HepG2 (cell line): ENCODE measurements around the gene MOGAT3. TPM values are rescaled to one million over a fixed set of nuclear protein-coding genes. Genes with fewer than 3 reads are reported as not detected.

ENCODE experiments used
- CREM ChIP-seq, 2 experiments: sonication (generic) in 1 of 2; formaldehyde crosslinking in 1 of 2; IDR thresholded peaks; 2 replicates each; pipeline versions ENCODE4 v1.4.0 to v1.6.1; 2016 to 2020; ENCODE audit warnings: antibody characterized with exemption in 1 of 2, mild to moderate bottlenecking in 1 of 2, missing genetic modification reagents in 1 of 2
- GTF3A ChIP-seq: sonication (generic); formaldehyde crosslinking; conservative IDR thresholded peaks from 2 replicates; pipeline ENCODE4 v1.4.0; 2020; ENCODE audit warnings: mild to moderate bottlenecking, missing genetic modification reagents
- HMGXB4 ChIP-seq, 2 experiments: sonication (generic) in 1 of 2; formaldehyde crosslinking in 1 of 2; IDR thresholded peaks; 2 replicates each; pipeline versions ENCODE4 v1.4.0 to v1.6.1; 2018 to 2020; ENCODE audit warnings: missing genetic modification reagents in 2 of 2, borderline replicate concordance in 1 of 2, low read depth in 1 of 2, mild to moderate bottlenecking in 1 of 2, missing biosample characterization in 1 of 2
- KAT7 ChIP-seq: IDR thresholded peaks from 2 replicates; pipeline ENCODE4 v1.6.1; 2018; ENCODE audit warnings: borderline replicate concordance, missing compliant biosample characterization
- KLF16 ChIP-seq, 2 experiments: sonication (generic) in 1 of 2; formaldehyde crosslinking in 1 of 2; IDR thresholded peaks; 2 replicates each; pipeline versions ENCODE4 v1.6.1 to v1.8.0; 2016 to 2023; ENCODE audit warnings: missing genetic modification reagents in 2 of 2, missing compliant biosample characterization in 1 of 2
- PHF8 ChIP-seq: sonication (generic); formaldehyde crosslinking; IDR thresholded peaks from 2 replicates; pipeline ENCODE4 v1.5.0; 2020; ENCODE audit warnings: missing genetic modification reagents
- PLSCR1 ChIP-seq: sonication (generic); formaldehyde crosslinking; IDR thresholded peaks from 2 replicates; pipeline ENCODE4 v1.5.0; 2020; ENCODE audit warnings: missing genetic modification reagents, mild to moderate bottlenecking, borderline replicate concordance
- PRDM10 ChIP-seq: sonication (generic); formaldehyde crosslinking; IDR thresholded peaks from 2 replicates; pipeline ENCODE4 v1.4.0; 2020; ENCODE audit warnings: low read depth, missing genetic modification reagents
- RELA ChIP-seq: sonication (generic); formaldehyde crosslinking; IDR thresholded peaks from 2 replicates; pipeline ENCODE4 v1.4.0; 2020; ENCODE audit warnings: missing genetic modification reagents
- SRY ChIP-seq: sonication (generic); formaldehyde crosslinking; IDR thresholded peaks from 2 replicates; pipeline ENCODE4 v1.8.0; 2022; ENCODE audit warnings: mild to moderate bottlenecking, missing genetic modification reagents
- ZBTB37 ChIP-seq: sonication (generic); formaldehyde crosslinking; IDR thresholded peaks from 2 replicates; pipeline ENCODE4 v1.4.0; 2020; ENCODE audit warnings: mild to moderate bottlenecking, missing genetic modification reagents
- ZBTB4 ChIP-seq: sonication (generic); formaldehyde crosslinking; IDR thresholded peaks from 2 replicates; pipeline ENCODE4 v1.4.0; 2020; ENCODE audit warnings: missing genetic modification reagents, mild to moderate bottlenecking, borderline replicate concordance
- ZBTB42 ChIP-seq: sonication (generic); formaldehyde crosslinking; IDR thresholded peaks from 2 replicates; pipeline ENCODE4 v1.5.0; 2020; ENCODE audit warnings: mild to moderate bottlenecking, missing genetic modification reagents
- ZBTB7A ChIP-seq: sonication (generic); formaldehyde crosslinking; IDR thresholded peaks from 2 replicates; pipeline ENCODE4 v1.8.0; 2022; ENCODE audit warnings: mild to moderate bottlenecking, missing genetic modification reagents
- ZFY ChIP-seq: sonication (generic); formaldehyde crosslinking; IDR thresholded peaks from 2 replicates; pipeline ENCODE4 v1.4.0; 2020; ENCODE audit warnings: missing genetic modification reagents
- ZNF12 ChIP-seq: sonication (generic); formaldehyde crosslinking; IDR thresholded peaks from 2 replicates; pipeline ENCODE4 v1.5.0; 2020; ENCODE audit warnings: missing genetic modification reagents
- polyA plus RNA-seq, 8 experiments: library from polyadenylated mRNA; depleted of rRNA in 3 of 8; stranded (reverse) in 7 of 8; unstranded in 1 of 8; fragments of >200 nt; fragmentation: Illumina TruSeq in 4 of 8; extraction: Trizol in 4 of 8; gene quantifications; 2 replicates each; pipeline versions ENCODE4 v1.2.1 to v1.2.3, GENCODE V29; 2011 to 2016; ENCODE audit warnings: low read depth in 4 of 8, missing spikeins in 1 of 8, mixed read lengths in 1 of 8; ENCODE audit not compliant: insufficient read depth in 1 of 8
- total RNA-seq, 5 experiments: library from RNA; depleted of rRNA; stranded (reverse); fragments of >200 nt; fragmentation: Illumina TruSeq; extraction: Trizol; gene quantifications; 2 replicates each; pipeline ENCODE4 v1.2.3, GENCODE V29; 2016; ENCODE audit warnings: low read depth in 1 of 5

Gene MOGAT3
- total and polyA plus RNA-seq, 2 of the 13 experiments (the other 11 are each of a cell fraction or from before 2014, with no cell fraction given), result 22.5 to 30.5 TPM

- TF ChIP-seq HMGXB4 (CRISPR knock-in tag; IDR thresholded peaks at IDR 0.05; ENCODE audit: borderline replicate concordance in 1 of 2, low read depth in 1 of 2) (peak in 1 of 2 experiments; percentile 53; a peak in 2 of 4 replicates), ZBTB7A (CRISPR knock-in tag) (peak; percentile 77; the same call in 1 of the 2 replicates), GTF3A (CRISPR knock-in tag) (no peak), CREM (IDR thresholded peaks at IDR 0.05) (no peak), CREM (CRISPR knock-in tag; IDR thresholded peaks at IDR 0.05) (no peak), SRY (no peak), ZBTB37 (no peak), ZBTB4 (no peak), PLSCR1 (CRISPR knock-in tag) (no peak), PRDM10 (CRISPR knock-in tag) (0 out of 2 replicates have a peak, but pooled peaks have one; percentile 13), ZBTB42 (CRISPR knock-in tag) (0 out of 2 replicates have a peak, but pooled peaks have one; percentile 27), RELA (CRISPR knock-in tag) (no peak), PHF8 (CRISPR knock-in tag) (peak; percentile 61; the same call in 1 of the 2 replicates), ZFY (CRISPR knock-in tag) (peak; percentile 62), KLF16 (CRISPR knock-in tag; IDR thresholded peaks at IDR 0.05) (0 out of 4 replicates have a peak, but pooled peaks of 1 of the 2 experiments have one; percentile 19), KAT7 (0 out of 2 replicates have a peak, but pooled peaks have one; percentile 61), ZNF12 (CRISPR knock-in tag) (no peak)
These were observed 46.1 kb downstream of the MOGAT3 start (continued) for GRCh38 chr7:101154693-101155102.
